ENCODE data around the gene SETD2. TPM values are rescaled to one million over a fixed set of nuclear protein-coding genes. Genes with fewer than 3 reads are reported as not detected.

Gene SETD2
- total and polyA plus RNA-seq, 2 donors (not counting 1 experiment from before 2014, with no cell fraction given): 22.6 to 91.4 TPM

- H3K9me3 ChIP-seq (ENCODE audit: control extremely low read depth in 1 of 3, control insufficient read depth in 2 of 3, insufficient read depth in 1 of 3, low read length in 2 of 3): no peaks in the 10 kb centered on the region
- H3K4me2 ChIP-seq (replicated peaks; ENCODE audit: low read depth, low read length, poor library complexity, severe bottlenecking): no peak overlapping the region
- no peak for ATAC-seq (ENCODE audit: low read depth)
- intact Hi-C loops (cut with micrococcal nuclease): no loop called here
- Mint-ChIP-seq H3K4me3 (no peak overlapping the region), H3K4me1 (no peaks in the 10 kb centered on the region), H3K27me3 (no peaks in the 10 kb centered on the region), H3K9me3 (ENCODE audit: insufficient read depth) (no peaks in the 10 kb centered on the region), H3K27ac (no peak overlapping the region)
- TF ChIP-seq CTCF (IDR thresholded peaks at IDR 0.05): no peak
- no peak for TF ChIP-seq EZH2 (IDR thresholded peaks at IDR 0.05; ENCODE audit: borderline replicate concordance, insufficient read depth, low read depth, low read length, poor library complexity, severe bottlenecking)
- no peak overlapping the region for H3K4me3 ChIP-seq (ENCODE audit: control extremely low read depth in 1 of 5, extremely low read depth in 1 of 5, insufficient read depth in 1 of 5, low read depth in 2 of 5, low read length in 4 of 5)
- POLR2A ChIA-PET: no interaction called here
- CTCF ChIA-PET: no interaction called here
- WGBS (ENCODE audit: insufficient coverage): no CpG with 5 or more reads among the region's 3 CpGs
- no peak overlapping the region for H2AFZ ChIP-seq (ENCODE audit: insufficient read depth, low read depth, low read length, poor library complexity, severe bottlenecking)
- no peaks in the 10 kb centered on the region for H3K27me3 ChIP-seq (replicated peaks in 1 of 4; ENCODE audit: control extremely low read depth in 1 of 4, control insufficient read depth in 3 of 4, insufficient read depth in 4 of 4, low read length in 3 of 4)
- no peak overlapping the region for H3K9ac ChIP-seq (ENCODE audit: low read length)
- H3K79me2 ChIP-seq (ENCODE audit: control insufficient read depth, insufficient read depth, low read length): peaks cover 11% of the 10 kb centered on the region
- peaks cover 25% of the 10 kb centered on the region for H4K20me1 ChIP-seq (ENCODE audit: control insufficient read depth, insufficient read depth, low read length, poor library complexity, severe bottlenecking)
- H3K27ac ChIP-seq (ENCODE audit: low read length in 2 of 2): no peak overlapping the region
- H3K4me1 ChIP-seq (ENCODE audit: control insufficient read depth in 2 of 2, insufficient read depth in 2 of 2, low read length in 2 of 2): no peaks in the 10 kb centered on the region
- no peak for DNase-seq
- H3K36me3 ChIP-seq (replicated peaks in 1 of 2; ENCODE audit: control extremely low read depth in 1 of 2, control insufficient read depth in 1 of 2, extremely low read depth in 1 of 2, insufficient read depth in 2 of 2, low read length in 1 of 2): peaks cover 8 to 64% of the 10 kb centered on the region in 2 experiments
Observed at GRCh38 chr3:47092090-47092489, 71.8 kb downstream of the SETD2 start.

- Histone ChIP-seq H3K36me3 (replicated peaks in 1 of 2; ENCODE audit: control extremely low read depth in 1 of 2, control insufficient read depth in 1 of 2, extremely low read depth in 1 of 2, insufficient read depth in 2 of 2, low read length in 1 of 2) (peaks cover 4 to 67% of the 10 kb centered on the region in 2 experiments), H2AFZ (ENCODE audit: insufficient read depth, low read depth, low read length, poor library complexity, severe bottlenecking) (no peak overlapping the region), H3K4me1 (ENCODE audit: control insufficient read depth in 2 of 2, insufficient read depth in 2 of 2, low read length in 2 of 2) (no peaks in the 10 kb centered on the region), H3K9ac (ENCODE audit: low read length) (no peak overlapping the region), H4K20me1 (ENCODE audit: control insufficient read depth, insufficient read depth, low read length, poor library complexity, severe bottlenecking) (peaks cover 23% of the 10 kb centered on the region), H3K9me3 (ENCODE audit: control extremely low read depth in 1 of 3, control insufficient read depth in 2 of 3, insufficient read depth in 1 of 3, low read length in 2 of 3) (no peaks in the 10 kb centered on the region), H3K27me3 (replicated peaks in 1 of 4; ENCODE audit: control extremely low read depth in 1 of 4, control insufficient read depth in 3 of 4, insufficient read depth in 4 of 4, low read length in 3 of 4) (no peaks in the 10 kb centered on the region), H3K27ac (ENCODE audit: low read length in 2 of 2) (no peak overlapping the region), H3K4me2 (replicated peaks; ENCODE audit: low read depth, low read length, poor library complexity, severe bottlenecking) (no peak overlapping the region), H3K4me3 (ENCODE audit: control extremely low read depth in 1 of 5, extremely low read depth in 1 of 5, insufficient read depth in 1 of 5, low read depth in 2 of 5, low read length in 4 of 5) (no peak overlapping the region), H3K79me2 (ENCODE audit: control insufficient read depth, insufficient read depth, low read length) (peaks cover 11% of the 10 kb centered on the region)
- Mint-ChIP-seq H3K27me3 (no peaks in the 10 kb centered on the region), H3K27ac (no peak overlapping the region), H3K4me1 (no peaks in the 10 kb centered on the region), H3K9me3 (ENCODE audit: insufficient read depth) (no peaks in the 10 kb centered on the region), H3K4me3 (no peak overlapping the region)
- POLR2A ChIA-PET: no interaction called here
- CTCF ChIA-PET: interaction anchor here (1.7 kb wide), 1 partner anchor 234 kb away, joined by 6 read pairs; no protein-coding TSS in a partner anchor
- no peak for DNase-seq
- 100% methylated on average over 2 of the region's 2 CpGs for WGBS (ENCODE audit: insufficient coverage)
- no peak for ATAC-seq (ENCODE audit: low read depth)
- TF ChIP-seq CTCF (IDR thresholded peaks at IDR 0.05): no peak
- TF ChIP-seq EZH2 (IDR thresholded peaks at IDR 0.05; ENCODE audit: borderline replicate concordance, insufficient read depth, low read depth, low read length, poor library complexity, severe bottlenecking): no peak
- intact Hi-C loops (cut with micrococcal nuclease): loop anchor here (10.0 kb wide), 1 partner anchor 235 kb away; no protein-coding TSS in a partner anchor
Observed at GRCh38 chr3:47089630-47090029, 74.3 kb downstream of the SETD2 start.

All from B cell (primary cell).